ENCODE data around the gene NTN1. TPM values are rescaled to one million over a fixed set of nuclear protein-coding genes. Genes with fewer than 3 reads are reported as not detected.

The NTN1 gene
- total RNA-seq, 1 experiment from 2014 or later, result 1.2 TPM

- no peak overlapping the region for H2BK5ac ChIP-seq (ENCODE audit: insufficient read length, low read length)
- H3K9me3 ChIP-seq (ENCODE audit: control insufficient read depth, low read depth, low read length), result no peaks in the 10 kb centered on the region
- no peak overlapping the region for H2BK12ac ChIP-seq (ENCODE audit: insufficient read length, low read depth, low read length)
- H3K18ac ChIP-seq (ENCODE audit: insufficient read length, low read depth, low read length), result no peak overlapping the region
- no peaks in the 10 kb centered on the region for H3K27me3 ChIP-seq (ENCODE audit: insufficient read depth, low read length)
- no peak overlapping the region for H3K4me3 Mint-ChIP-seq
- H2BK20ac ChIP-seq (ENCODE audit: low read depth, low read length, poor library complexity, severe bottlenecking), result no peak overlapping the region
- H3K36me3 Mint-ChIP-seq (ENCODE audit: insufficient read depth in 1 of 3, low read depth in 3 of 3), result peaks cover 0 to 4% (median 0%) of the 10 kb centered on the region in 3 experiments; a peak in 2 of 7 replicates
- no peak overlapping the region for H2AFZ ChIP-seq (ENCODE audit: low read length)
- no peaks in the 10 kb centered on the region for H4K20me1 ChIP-seq (ENCODE audit: control insufficient read depth, insufficient read depth, insufficient read length)
- no CpG with 5 or more reads among the region's 1 CpG for WGBS (ENCODE audit: extremely low coverage, insufficient read length, low lambda C conversion rate)
- H3K79me2 ChIP-seq (ENCODE audit: insufficient read depth, low read length), result no peaks in the 10 kb centered on the region
- no peaks in the 10 kb centered on the region for H3K23me2 ChIP-seq (ENCODE audit: insufficient read length, low read depth, low read length, poor library complexity, severe bottlenecking)
- H3K4me2 ChIP-seq (ENCODE audit: insufficient read depth, insufficient read length, low read length), result no peak overlapping the region
- H3K79me1 ChIP-seq (ENCODE audit: insufficient read depth, low read depth, low read length, poor library complexity, severe bottlenecking), result no peaks in the 10 kb centered on the region
- no peak overlapping the region for H3K9ac ChIP-seq (ENCODE audit: extremely low read depth, insufficient read length, low read length)
- no peak overlapping the region for H4K91ac ChIP-seq (ENCODE audit: insufficient read length, low read depth, low read length)
- H3K4me1 Mint-ChIP-seq, result peaks cover 0 to under 1% of the 10 kb centered on the region in 2 experiments; a peak in 1 of 4 replicates
- no peak overlapping the region for H3K23ac ChIP-seq (ENCODE audit: insufficient read length, low read depth, low read length)
- no peak overlapping the region for H2AK5ac ChIP-seq (ENCODE audit: insufficient read length, low read length)
- no peak overlapping the region for H3K56ac ChIP-seq (ENCODE audit: insufficient read length, low read depth, low read length)
- H3K27ac ChIP-seq (ENCODE audit: insufficient read length, low read depth, low read length), result no peak overlapping the region
- H2BK15ac ChIP-seq (ENCODE audit: low read depth, low read length), result no peak overlapping the region
- no peak overlapping the region for H3K4ac ChIP-seq (ENCODE audit: low read depth, low read length)
- H4K8ac ChIP-seq (replicated peaks; ENCODE audit: insufficient read length, low read depth, low read length), result no peak overlapping the region
- H3K9me3 Mint-ChIP-seq, result peaks cover 7 to 12% of the 10 kb centered on the region in 2 experiments
- H3K27ac Mint-ChIP-seq, result no peak overlapping the region
- H2BK120ac ChIP-seq (ENCODE audit: low read depth, low read length, poor library complexity, severe bottlenecking), result no peak overlapping the region
- H3T11ph ChIP-seq (ENCODE audit: low read length), result no peak overlapping the region
- DNase-seq, result no peak
- H3K14ac ChIP-seq (ENCODE audit: insufficient read depth, low read length), result no peak overlapping the region
- H4K5ac ChIP-seq (ENCODE audit: insufficient read length, low read depth, low read length), result no peak overlapping the region
- no peaks in the 10 kb centered on the region for H3K4me1 ChIP-seq (ENCODE audit: insufficient read depth, low read length)
- TF ChIP-seq CTCF (conservative IDR thresholded peaks at IDR 0.05), result no peak
- peaks cover 32% of the 10 kb centered on the region for H3K27me3 Mint-ChIP-seq (ENCODE audit: low read depth)
Measured at GRCh38 chr17:9035249-9035648, 13.9 kb downstream of the NTN1 start.
